SK-N-SH (cell line): ENCODE data around the gene PTPN5. TPM values are rescaled to one million over a fixed set of nuclear protein-coding genes. Genes with fewer than 3 reads are reported as not detected.

Source experiments
- CTCF ChIA-PET: fragments of 300-600, 350-600 bp; formaldehyde crosslinking; extraction: SDS; loops from one replicate; lab custom pipeline; 2021; lab: Yijun Ruan, JAX
- POLR2A ChIA-PET: fragments of 350-600 bp; sonication (Branson Sonifier 250); formaldehyde crosslinking; extraction: SDS; loops from one replicate; lab custom pipeline; 2020; ENCODE audit warnings: antibody characterized with exemption, inconsistent platforms; lab: Yijun Ruan, JAX
- DNase-seq: peaks from one replicate; pipeline ENCODE4 v3.0.0; 2012
- H2AFZ ChIP-seq: fragments of 200-600 bp; sonication (generic); 2 replicates; pipeline ENCODE4 v1.8.1; 2016; ENCODE audit warnings: antibody characterized with exemption, mild to moderate bottlenecking, low read depth
- H3F3A ChIP-seq: fragments of 200-600 bp; sonication (generic); replicated peaks from 2 replicates; pipeline ENCODE3; 2016; ENCODE audit warnings: antibody characterized with exemption, mild to moderate bottlenecking; ENCODE audit not compliant: insufficient read depth
- H3K27ac ChIP-seq, 2 experiments: fragments of 200-500 bp in 1 of 2; fragments of 200-600 bp in 1 of 2; sonication (Bioruptor generic) in 1 of 2; sonication (generic), shearing (Covaris generic) in 1 of 2; 2 replicates each; pipeline versions ENCODE4 v1.5.1 to v1.6.1; 2014 to 2016; ENCODE audit warnings: low read depth in 2 of 2, inconsistent platforms in 1 of 2, low read length in 1 of 2, mild to moderate bottlenecking in 1 of 2, mixed read lengths in 1 of 2
- H3K27me3 ChIP-seq: fragments of 200-600 bp; sonication (generic), shearing (Covaris generic); 2 replicates; pipeline ENCODE4 v1.6.1; 2016; ENCODE audit warnings: mixed run types; ENCODE audit not compliant: insufficient read depth
- H3K36me3 ChIP-seq, 2 experiments: fragments of 200-500 bp in 1 of 2; fragments of 200-600 bp in 1 of 2; sonication (Bioruptor generic) in 1 of 2; sonication (generic) in 1 of 2; replicated peaks in 1 of 2; 2 replicates each; pipeline versions ENCODE3 to v1.5.1; 2014 to 2016; ENCODE audit warnings: low read length in 1 of 2, mild to moderate bottlenecking in 1 of 2; ENCODE audit not compliant: insufficient read depth in 2 of 2, control insufficient read depth in 1 of 2
- H3K4me1 ChIP-seq, 2 experiments: fragments of 200-500 bp in 1 of 2; fragments of 200-600 bp in 1 of 2; sonication (Bioruptor generic) in 1 of 2; sonication (generic), shearing (Covaris generic) in 1 of 2; 2 replicates each; pipeline versions ENCODE4 v1.5.1 to v1.6.1; 2014 to 2016; ENCODE audit warnings: low read depth in 1 of 2, low read length in 1 of 2, mixed run types in 1 of 2; ENCODE audit not compliant: insufficient read depth in 2 of 2, control insufficient read depth in 1 of 2
- H3K4me2 ChIP-seq: fragments of 200-600 bp; sonication (generic), shearing (Covaris generic); 2 replicates; pipeline ENCODE4 v1.6.1; 2017; ENCODE audit warnings: mixed run types
- H3K4me3 ChIP-seq, 2 experiments: fragments of 200-500 bp in 1 of 2; fragments of 200-600 bp in 1 of 2; sonication (Bioruptor generic) in 1 of 2; sonication (generic), shearing (Covaris generic) in 1 of 2; 2 replicates each; pipeline versions ENCODE4 v1.5.1 to v1.8.1; 2014 to 2016; ENCODE audit warnings: low read depth in 2 of 2, inconsistent platforms in 1 of 2, low read length in 1 of 2, mild to moderate bottlenecking in 1 of 2, mixed read lengths in 1 of 2, moderate library complexity in 1 of 2
- H3K79me2 ChIP-seq: fragments of 200-600 bp; sonication (generic); 2 replicates; pipeline ENCODE4 v1.8.1; 2017; ENCODE audit warnings: mild to moderate bottlenecking; ENCODE audit not compliant: insufficient read depth
- H3K9ac ChIP-seq: fragments of 200-600 bp; sonication (generic); 2 replicates; pipeline ENCODE4 v1.6.1; 2017; ENCODE audit warnings: mixed run types
- H3K9me2 ChIP-seq: fragments of 200-600 bp; sonication (generic); 2 replicates; pipeline ENCODE4 v1.6.1; 2017; ENCODE audit warnings: mixed run types
- H3K9me3 ChIP-seq: fragments of 200-600 bp; sonication (generic); 2 replicates; pipeline ENCODE4 v1.6.1; 2017; ENCODE audit warnings: mixed run types, mild to moderate bottlenecking, moderate library complexity
- H4K20me1 ChIP-seq: fragments of 200-600 bp; sonication (generic); 2 replicates; pipeline ENCODE4 v1.6.1; 2017; ENCODE audit warnings: mild to moderate bottlenecking, mixed run types; ENCODE audit not compliant: insufficient read depth
- CTCF ChIP-seq: fragments of 200-600 bp; sonication (generic); IDR thresholded peaks from 2 replicates; pipeline ENCODE4 v1.6.1; 2017; ENCODE audit warnings: antibody characterized with exemption, mild to moderate bottlenecking, moderate library complexity
- EP300 ChIP-seq, 2 experiments: IDR thresholded peaks; 2 replicates each; pipeline versions ENCODE4 v1.4.0 to v1.6.1; 2012; ENCODE audit warnings: borderline replicate concordance in 1 of 2, low read depth in 1 of 2, low read length in 1 of 2
- EZH2phosphoT487 ChIP-seq: fragments of 200-600 bp; sonication (generic); IDR thresholded peaks from 2 replicates; pipeline ENCODE4 v1.6.1; 2017; ENCODE audit warnings: low read depth, mixed run types, mild to moderate bottlenecking, antibody characterized with exemption, moderate library complexity, borderline replicate concordance
- FOXJ3 ChIP-seq: sonication (generic); formaldehyde crosslinking; IDR thresholded peaks from 2 replicates; pipeline ENCODE4 v1.5.1; 2020; ENCODE audit warnings: mild to moderate bottlenecking, missing genetic modification reagents
- GABPA ChIP-seq: IDR thresholded peaks from 2 replicates; pipeline ENCODE4 v1.4.0; 2012; ENCODE audit warnings: low read depth, mild to moderate bottlenecking
- POLR2AphosphoS5 ChIP-seq: IDR thresholded peaks from 2 replicates; pipeline ENCODE4 v1.6.1; 2012; ENCODE audit warnings: low read depth, low read length
- RAD21 ChIP-seq: IDR thresholded peaks from 2 replicates; pipeline ENCODE4 v1.6.1; 2012; ENCODE audit warnings: mild to moderate bottlenecking, low read length
- RFX5 ChIP-seq: IDR thresholded peaks from 2 replicates; pipeline ENCODE4 v1.6.1; 2012; ENCODE audit warnings: mild to moderate bottlenecking, improper control_type of control experiment, low read length
- SIN3A ChIP-seq: IDR thresholded peaks from 2 replicates; pipeline ENCODE4 v1.6.1; 2012; ENCODE audit warnings: low read depth, mild to moderate bottlenecking, low read length, moderate library complexity, borderline replicate concordance
- SMC3 ChIP-seq: IDR thresholded peaks from 2 replicates; pipeline ENCODE4 v1.6.1; 2012; ENCODE audit warnings: low read depth, low read length, improper control_type of control experiment
- TAF1 ChIP-seq: IDR thresholded peaks from 2 replicates; pipeline ENCODE4 v1.6.1; 2012; ENCODE audit warnings: low read depth, mild to moderate bottlenecking, low read length, moderate library complexity, borderline replicate concordance
- TCF12 ChIP-seq: IDR thresholded peaks from 2 replicates; pipeline ENCODE4 v1.4.0; 2012
- USF1 ChIP-seq: IDR thresholded peaks from 2 replicates; pipeline ENCODE4 v1.4.0; 2012; ENCODE audit warnings: low read depth, borderline replicate concordance
- USF2 ChIP-seq: fragments of 150-350 bp; IDR thresholded peaks from 2 replicates; pipeline ENCODE4 v1.6.1; 2017; ENCODE audit warnings: antibody characterized with exemption, low read length, low read depth, borderline replicate concordance
- ZBTB33 ChIP-seq: IDR thresholded peaks from 2 replicates; pipeline ENCODE4 v1.4.0; 2012; ENCODE audit warnings: low read depth, borderline replicate concordance
- WGBS: methylation state at CpG from one replicate; pipeline ENCODE4 v1.1.6; 2017; ENCODE audit warnings: low lambda C conversion rate; 5-methylcytosine and 5-hydroxymethylcytosine counted together
- polyA plus RNA-seq, 3 experiments: library from polyadenylated mRNA; depleted of rRNA; stranded (reverse); fragments of >200 nt; gene quantifications; 2 replicates each; pipeline ENCODE4 v1.2.3, GENCODE V29; 2012

Gene PTPN5
- polyA plus RNA-seq, 1 of the 3 experiments (the other 2 are of a cell fraction), result not detected

GRCh38 chr11:18749681-18750319 lies 41.8 kb downstream of the PTPN5 start (continued):
- TF ChIP-seq SMC3, result no peak
- TF ChIP-seq TCF12, result peak; percentile 63
- TF ChIP-seq CTCF, result no peak
- TF ChIP-seq RFX5, result no peak
- no peak for TF ChIP-seq SIN3A
- no peak for TF ChIP-seq USF2
- TF ChIP-seq ZBTB33, result no peak
- peak; percentile 58; the same call in 1 of the 2 replicates for TF ChIP-seq POLR2AphosphoS5

GRCh38 chr11:18748766-18749365 lies 42.7 kb downstream of the PTPN5 start:
- TF ChIP-seq USF2 (no peak), CTCF (no peak), TCF12 (no peak), USF1 (no peak), FOXJ3 (CRISPR knock-in tag) (no peak), RAD21 (no peak), EP300 (IDR thresholded peaks at IDR 0.05; ENCODE audit: borderline replicate concordance in 1 of 2, low read depth in 1 of 2, low read length in 1 of 2) (no peak), TAF1 (no peak), EZH2phosphoT487 (no peak), GABPA (no peak), RFX5 (no peak)
- 90% methylated on average over 11 of the region's 13 CpGs for WGBS

More at GRCh38 chr11:18748766-18749365, 42.7 kb downstream of the PTPN5 start:
- no peaks in the 10 kb centered on the region for H3F3A ChIP-seq
- H3K36me3 ChIP-seq, result no peaks in the 10 kb centered on the region
- ChIA-PET POLR2A (no interaction called here), CTCF (interaction anchor here (0.9 to 1.9 kb wide), 6 partner anchors 14 to 27 kb away, joined by 3 to 6 read pairs (median 4); no protein-coding TSS in a partner anchor)
- H2AFZ ChIP-seq, result no peak overlapping the region
- H4K20me1 ChIP-seq, result no peaks in the 10 kb centered on the region
- no peak overlapping the region for H3K9ac ChIP-seq
- H3K9me3 ChIP-seq, result no peaks in the 10 kb centered on the region
- H3K9me2 ChIP-seq, result no peaks in the 10 kb centered on the region
- peaks cover 5 to 9% of the 10 kb centered on the region in 2 experiments; a peak in 1 of 4 replicates for H3K4me1 ChIP-seq
- no peak overlapping the region for H3K27ac ChIP-seq
- H3K79me2 ChIP-seq, result no peaks in the 10 kb centered on the region
- H3K4me3 ChIP-seq, result no peak overlapping the region
- H3K4me2 ChIP-seq, result no peak overlapping the region
- no peaks in the 10 kb centered on the region for H3K27me3 ChIP-seq
- no peak for DNase-seq
